ENCODE results near the gene KCNH4. TPM values are rescaled to one million over a fixed set of nuclear protein-coding genes. Genes with fewer than 3 reads are reported as not detected.

The KCNH4 gene
- total and polyA plus RNA-seq, 9 of the 15 experiments (the other 6 are each of a cell fraction or from before 2014, with no cell fraction given), result 0.10 to 1.8 (median 0.50) TPM

GRCh38 chr17:42180922-42181850 lies at the start of gene KCNH4 (continued):
- TF ChIP-seq SRF (CRISPR knock-in tag; IDR thresholded peaks at IDR 0.05) (peak in 1 of 2 experiments; percentile 55; a peak in 1 of 4 replicates), STAG1 (CRISPR knock-in tag; IDR thresholded peaks at IDR 0.05; ENCODE audit: borderline replicate concordance) (peak; percentile 39; the same call in 1 of the 2 replicates), ZNF740 (CRISPR knock-in tag; IDR thresholded peaks at IDR 0.05) (peak; percentile 30; the same call in 1 of the 2 replicates), ZNF740 (tag; IDR thresholded peaks at IDR 0.05) (0 out of 4 replicates have a peak, but pooled peaks of 1 of the 2 experiments have one; percentile 43), CTCF (IDR thresholded peaks at IDR 0.05 in 2 of 3, conservative IDR thresholded peaks at IDR 0.05 in 1 of 3; ENCODE audit: insufficient read depth in 2 of 3, low read depth in 1 of 3, low read length in 3 of 3) (peak; percentile 91 to 97 (median 94)), RAD21 (CRISPR knock-in tag; conservative IDR thresholded peaks at IDR 0.05 in 1 of 2, IDR thresholded peaks at IDR 0.05 in 1 of 2) (peak; percentile 77 to 87), ZNF764 (CRISPR knock-in tag; IDR thresholded peaks at IDR 0.05; ENCODE audit: low read depth) (no peak), SPI1 (IDR thresholded peaks at IDR 0.05; ENCODE audit: borderline replicate concordance, low read depth, low read length) (no peak), PHB2 (IDR thresholded peaks at IDR 0.05; ENCODE audit: low read depth) (no peak), RBM39 (optimal IDR thresholded peaks at IDR 0.05; ENCODE audit: low read depth, low read length) (peak; percentile 61), ZNF354B (CRISPR knock-in tag; IDR thresholded peaks at IDR 0.05) (no peak), GTF2F1 (IDR thresholded peaks at IDR 0.05; ENCODE audit: low read depth, low read length) (peak; percentile 67; the same call in 1 of the 2 replicates), SNRNP70 (optimal IDR thresholded peaks at IDR 0.05; ENCODE audit: low read depth, low read length) (no peak), ZNF780A (CRISPR knock-in tag; IDR thresholded peaks at IDR 0.05) (no peak), RUNX1 (IDR thresholded peaks at IDR 0.05; ENCODE audit: low read depth) (no peak), ARHGAP35 (IDR thresholded peaks at IDR 0.05; ENCODE audit: partially characterized antibody) (no peak), FUS (optimal IDR thresholded peaks at IDR 0.05; ENCODE audit: low read depth, low read length) (no peak), MBD2 (IDR thresholded peaks at IDR 0.05; ENCODE audit: borderline replicate concordance, low read depth) (no peak), SP1 (CRISPR knock-in tag; IDR thresholded peaks at IDR 0.05) (peak; percentile 93), CEBPZ (IDR thresholded peaks at IDR 0.05; ENCODE audit: borderline replicate concordance, low read depth, low read length) (no peak)

Measured in K562 (cell line).